ENCODE measurements around the gene SYNJ2BP.
A peak's percentile ranks its signal among the peaks of the same experiment; 100 is the strongest.

Gene SYNJ2BP

GRCh38 chr14:70416725-70417349 lies at the start of gene SYNJ2BP:
TSS of gene SYNJ2BP (minus strand) at chr14:70417090. CDS start at chr14:70416963, 127 bp downstream.
- peak; percentile 70 for DNase-seq (ENCODE audit: low read depth)
- peak within 1 kb of the TSS; percentile 74 for H3K4me3 ChIP-seq (replicated peaks; ENCODE audit: low read depth, low read length)
- TF ChIP-seq CTCF (IDR thresholded peaks at IDR 0.05; ENCODE audit: low read length, missing control alignments) = no peak

GRCh38 chr14:70454731-70455130 lies 37.8 kb upstream of the SYNJ2BP start:
- DNase-seq (ENCODE audit: low read depth) = no peak
- no peak overlapping the region for H3K4me3 ChIP-seq (replicated peaks; ENCODE audit: low read depth, low read length)
- TF ChIP-seq CTCF (IDR thresholded peaks at IDR 0.05; ENCODE audit: low read length, missing control alignments) = no peak

- TF ChIP-seq CTCF (IDR thresholded peaks at IDR 0.05; ENCODE audit: low read length, missing control alignments) = no peak
- no peak for DNase-seq (ENCODE audit: low read depth)
Measured at GRCh38 chr14:70451874-70452273, 35.0 kb upstream of the SYNJ2BP start, which contains the start of gene ADAM21. TSS of gene ADAM21 (plus strand) at chr14:70452174. CDS start at chr14:70457500, 5,326 bp downstream.

GRCh38 chr14:70448633-70449340 lies 31.9 kb upstream of the SYNJ2BP start:
- no peak overlapping the region for H3K4me3 ChIP-seq (replicated peaks; ENCODE audit: low read depth, low read length)
- peak; percentile 61 for DNase-seq (ENCODE audit: low read depth)
- no peak for TF ChIP-seq CTCF (IDR thresholded peaks at IDR 0.05; ENCODE audit: low read length, missing control alignments)

More at GRCh38 chr14:70451874-70452273, 35.0 kb upstream of the SYNJ2BP start, which contains the start of gene ADAM21:
- H3K4me3 ChIP-seq (replicated peaks; ENCODE audit: low read depth, low read length) = no peak within 1 kb of the TSS

- peak; percentile 6 for DNase-seq (ENCODE audit: low read depth)
Measured at GRCh38 chr14:70442750-70443149, 25.9 kb upstream of the SYNJ2BP start.

GRCh38 chr14:70441641-70442040 lies 24.8 kb upstream of the SYNJ2BP start:
- no peak overlapping the region for H3K4me3 ChIP-seq (replicated peaks; ENCODE audit: low read depth, low read length)
- DNase-seq (ENCODE audit: low read depth) = no peak
- no peak for TF ChIP-seq CTCF (IDR thresholded peaks at IDR 0.05; ENCODE audit: low read length, missing control alignments)

More at GRCh38 chr14:70442750-70443149, 25.9 kb upstream of the SYNJ2BP start:
- TF ChIP-seq CTCF (IDR thresholded peaks at IDR 0.05; ENCODE audit: low read length, missing control alignments) = no peak
- no peak overlapping the region for H3K4me3 ChIP-seq (replicated peaks; ENCODE audit: low read depth, low read length)

Measured in fibroblast of pulmonary artery (primary cell).